HL-60 (cell line): Measurements from ENCODE around the gene HOXD1.

Source experiments
- GABPA ChIP-seq: IDR thresholded peaks from 2 replicates; pipeline ENCODE4 v1.6.1; 2012; ENCODE audit warnings: low read depth
- POLR2AphosphoS5 ChIP-seq: IDR thresholded peaks from 2 replicates; pipeline ENCODE4 v1.6.1; 2012; ENCODE audit warnings: low read depth
- REST ChIP-seq: IDR thresholded peaks from 2 replicates; pipeline ENCODE4 v1.6.1; 2012; ENCODE audit warnings: low read depth; ENCODE audit not compliant: insufficient replicate concordance
- SPI1 ChIP-seq: IDR thresholded peaks from 2 replicates; pipeline ENCODE4 v1.6.1; 2012; ENCODE audit warnings: low read depth, mild to moderate bottlenecking, borderline replicate concordance
- TF ChIP-seq, protein P1 (sequence below): IDR thresholded peaks from one replicate; pipeline ENCODE4 v1.5.1; 2011; ENCODE audit warnings: low read length, control low read depth, inconsistent platforms; ENCODE audit not compliant: insufficient read depth

GRCh38 chr2:176227874-176228273, 39.4 kb downstream of the HOXD1 start:
- TF ChIP-seq, protein P1, sequence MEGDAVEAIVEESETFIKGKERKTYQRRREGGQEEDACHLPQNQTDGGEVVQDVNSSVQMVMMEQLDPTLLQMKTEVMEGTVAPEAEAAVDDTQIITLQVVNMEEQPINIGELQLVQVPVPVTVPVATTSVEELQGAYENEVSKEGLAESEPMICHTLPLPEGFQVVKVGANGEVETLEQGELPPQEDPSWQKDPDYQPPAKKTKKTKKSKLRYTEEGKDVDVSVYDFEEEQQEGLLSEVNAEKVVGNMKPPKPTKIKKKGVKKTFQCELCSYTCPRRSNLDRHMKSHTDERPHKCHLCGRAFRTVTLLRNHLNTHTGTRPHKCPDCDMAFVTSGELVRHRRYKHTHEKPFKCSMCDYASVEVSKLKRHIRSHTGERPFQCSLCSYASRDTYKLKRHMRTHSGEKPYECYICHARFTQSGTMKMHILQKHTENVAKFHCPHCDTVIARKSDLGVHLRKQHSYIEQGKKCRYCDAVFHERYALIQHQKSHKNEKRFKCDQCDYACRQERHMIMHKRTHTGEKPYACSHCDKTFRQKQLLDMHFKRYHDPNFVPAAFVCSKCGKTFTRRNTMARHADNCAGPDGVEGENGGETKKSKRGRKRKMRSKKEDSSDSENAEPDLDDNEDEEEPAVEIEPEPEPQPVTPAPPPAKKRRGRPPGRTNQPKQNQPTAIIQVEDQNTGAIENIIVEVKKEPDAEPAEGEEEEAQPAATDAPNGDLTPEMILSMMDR: no peak
- TF ChIP-seq POLR2AphosphoS5 (no peak), SPI1 (no peak), GABPA (no peak), REST (no peak)
